Stimulated activated CD8-positive, alpha-beta memory T cell treated with anti-CD3 and anti-CD28 coated beads, Interleukin-7, amount 100 ng/mL, for 48 hours (primary cell): Measurements from ENCODE around the gene DHRS2.
A peak's percentile ranks its signal among the peaks of the same experiment; 100 is the strongest.
"Not testable (repeated sequence)": the region's sequence is repeated elsewhere in the genome, so short reads cannot be mapped to it uniquely, and the experiment has no call there.

Experiments used
- DNase-seq, 2 donors: peaks; one replicate each; pipeline ENCODE4 v3.0.0-alpha.2; 2020; ENCODE audit warnings: low read depth in 1 of 2; ENCODE audit errors: extremely low read depth in 1 of 2

DHRS2 gene

GRCh38 chr14:23631702-23632460 is 4.3 kb upstream of the DHRS2 start:
- peak; percentile 23 to 34 for DNase-seq

- DNase-seq: no peak
Measured at GRCh38 chr14:23632461-23633159, 3.6 kb upstream of the DHRS2 start.

GRCh38 chr14:23633160-23633701 is 2.9 kb upstream of the DHRS2 start:
- no peak for DNase-seq

- not testable (repeated sequence) for DNase-seq
Measured at GRCh38 chr14:23634698-23635412, 1.3 kb upstream of the DHRS2 start.

- not testable (repeated sequence) for DNase-seq
Measured at GRCh38 chr14:23637312-23637654, 1.1 kb downstream of the DHRS2 start.

GRCh38 chr14:23637655-23638413 is 1.7 kb downstream of the DHRS2 start:
- DNase-seq: not testable (repeated sequence)

- DNase-seq: no peak
Measured at GRCh38 chr14:23638414-23639047, 2.4 kb downstream of the DHRS2 start.

- DNase-seq: no peak
Measured at GRCh38 chr14:23639048-23639890, 3.1 kb downstream of the DHRS2 start.

- no peak for DNase-seq
Measured at GRCh38 chr14:23639891-23640523, 3.8 kb downstream of the DHRS2 start.

- no peak for DNase-seq
Measured at GRCh38 chr14:23640524-23641141, 4.5 kb downstream of the DHRS2 start.

- no peak for DNase-seq
Measured at GRCh38 chr14:23641180-23641914, 5.2 kb downstream of the DHRS2 start.

GRCh38 chr14:23641915-23642588 is 5.9 kb downstream of the DHRS2 start:
- no peak for DNase-seq

GRCh38 chr14:23643533-23644194 is 7.5 kb downstream of the DHRS2 start:
- DNase-seq: no peak

GRCh38 chr14:23644195-23644918 is 8.2 kb downstream of the DHRS2 start:
- DNase-seq: no peak

- no peak for DNase-seq
Measured at GRCh38 chr14:23644919-23645336, 8.8 kb downstream of the DHRS2 start.

GRCh38 chr14:23645504-23645811 is 9.3 kb downstream of the DHRS2 start:
- DNase-seq: no peak
